Stimulated activated CD4-positive, alpha-beta T cell treated with anti-CD3 and anti-CD28 coated beads, Interleukin-12 subunit alpha, Interleukin-12 subunit beta, amount 100 ng/mL, for 48 hours (primary cell): ENCODE results near the gene PTPRU.
"Not testable (repeated sequence)": the region's sequence is repeated elsewhere in the genome, so short reads cannot be mapped to it uniquely, and the experiment has no call there.

Experiments
- DNase-seq, 3 donors: peaks; one replicate each; pipeline ENCODE4 v3.0.0-alpha.2; 2020; ENCODE audit warnings: low read depth in 2 of 3, low spot score in 1 of 3

The PTPRU gene

GRCh38 chr1:29285771-29286170 is 49.4 kb downstream of the PTPRU start:
- no peak for DNase-seq

GRCh38 chr1:29286194-29286767 is 50.0 kb downstream of the PTPRU start:
- no peak for DNase-seq

GRCh38 chr1:29289493-29289892 is 53.2 kb downstream of the PTPRU start:
- no peak for DNase-seq

DNA sequence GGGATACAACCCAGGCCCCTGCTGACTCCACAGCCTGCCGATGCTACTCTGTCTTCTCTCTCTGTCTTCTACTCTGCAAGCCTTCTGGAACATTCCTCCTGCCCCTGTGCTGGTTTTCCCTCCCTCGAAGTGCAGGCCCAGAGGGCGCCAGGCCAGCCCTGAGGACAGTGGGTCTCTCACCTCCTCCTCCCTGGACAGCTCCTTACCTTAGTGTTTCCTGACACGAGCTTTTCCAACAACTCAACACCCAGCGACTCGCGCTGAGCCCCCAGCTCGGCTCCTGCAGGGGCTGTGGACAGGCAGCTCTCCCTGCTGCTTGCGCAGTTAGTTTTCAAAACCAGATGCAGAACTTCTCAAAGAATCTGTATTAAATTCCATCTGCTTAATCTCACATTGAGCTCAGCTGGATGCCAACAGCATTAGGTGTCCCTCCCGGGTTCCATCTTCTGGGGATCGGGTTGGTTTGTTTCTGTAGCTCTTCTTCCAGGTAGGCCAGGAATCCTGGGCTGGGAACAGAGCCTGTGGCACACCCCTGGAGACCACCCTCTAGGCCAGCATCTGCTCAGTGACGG is 54.2 kb downstream of the PTPRU start:
- DNase-seq, result no peak

GRCh38 chr1:29291756-29292155 is 55.4 kb downstream of the PTPRU start:
- no peak for DNase-seq

DNA sequence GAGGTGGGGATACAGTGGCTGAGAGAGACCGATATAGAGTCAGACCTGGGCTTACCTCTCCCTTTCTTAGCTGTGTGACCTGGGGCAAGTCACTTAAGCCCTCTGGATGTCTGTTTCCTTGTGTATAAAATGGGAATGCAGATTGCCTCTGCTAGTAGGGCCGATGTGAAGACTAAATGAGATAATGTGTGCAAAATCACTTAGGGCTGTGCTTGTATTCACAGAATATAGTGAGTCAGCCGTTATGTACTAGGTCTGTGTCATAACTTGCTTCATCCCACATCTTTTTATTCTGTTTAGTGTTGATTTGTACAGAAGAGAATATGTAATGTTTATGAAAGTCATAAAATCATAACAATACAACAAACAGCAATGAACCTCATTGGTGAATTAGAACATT is 56.0 kb downstream of the PTPRU start:
- no peak for DNase-seq

DNA sequence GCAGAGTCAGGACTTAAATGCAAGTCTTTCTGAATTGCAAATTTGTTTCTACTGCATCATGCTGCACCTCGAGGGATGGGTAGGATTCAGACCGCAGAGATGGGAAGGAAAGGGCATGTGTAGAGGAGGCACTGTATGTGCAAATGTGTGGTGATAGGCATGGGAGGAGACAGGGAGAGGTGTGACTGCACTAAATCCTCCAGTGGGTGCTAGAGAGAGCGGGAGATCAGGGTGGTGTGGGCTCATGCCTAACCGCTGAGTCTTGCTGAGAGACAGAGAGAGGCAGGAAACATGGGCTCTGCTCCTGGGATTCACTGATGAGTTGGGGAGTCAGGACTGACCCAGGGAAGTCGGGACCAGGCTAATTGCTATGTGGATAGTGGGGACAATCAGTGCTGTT is 61.1 kb downstream of the PTPRU start:
- no peak for DNase-seq

DNA sequence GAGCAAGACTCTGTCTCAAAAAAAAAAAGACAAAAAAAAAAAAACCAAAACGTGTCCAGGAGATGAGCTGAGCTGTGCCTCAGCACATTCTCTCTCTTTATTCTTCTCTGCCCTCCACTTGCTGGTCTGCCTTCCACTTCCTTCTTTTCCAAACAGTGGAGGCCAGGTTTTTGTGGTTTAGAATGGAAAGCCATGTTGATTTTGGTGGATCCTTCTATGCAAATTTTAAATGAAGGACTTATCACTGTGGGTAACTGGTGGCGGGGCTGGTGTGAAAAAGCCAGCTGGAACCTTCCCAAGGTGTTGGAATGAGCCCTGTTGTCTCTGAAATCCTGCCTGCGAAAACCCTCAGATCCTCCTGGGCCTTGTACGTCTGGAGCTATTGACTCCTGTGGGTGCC is 61.9 kb downstream of the PTPRU start:
- DNase-seq, result no peak

DNA sequence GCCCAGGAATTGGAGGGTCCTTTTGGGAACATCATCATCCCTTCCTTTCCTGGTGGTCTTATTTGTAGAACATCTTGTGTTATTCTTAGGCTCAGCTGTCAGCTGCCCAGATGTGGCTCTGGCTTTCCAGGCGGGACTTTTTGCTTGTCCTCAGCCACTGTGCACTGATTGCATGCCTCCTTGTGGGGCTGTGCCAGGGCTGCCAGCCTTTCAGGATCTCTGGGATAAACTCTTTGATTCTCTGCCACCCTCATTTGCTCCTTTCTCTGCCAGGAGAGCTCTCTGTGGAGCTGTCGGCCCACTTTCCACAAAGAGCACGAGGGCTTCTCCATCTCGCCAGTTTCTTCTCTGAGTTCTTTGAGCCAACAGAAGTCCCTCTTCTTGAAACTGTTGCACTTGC is 63.1 kb downstream of the PTPRU start:
- DNase-seq, result no peak

GRCh38 chr1:29301732-29302131 is 65.4 kb downstream of the PTPRU start:
- DNase-seq, result not testable (repeated sequence)

GRCh38 chr1:29303201-29304024 is 67.1 kb downstream of the PTPRU start:
- no peak for DNase-seq

DNA sequence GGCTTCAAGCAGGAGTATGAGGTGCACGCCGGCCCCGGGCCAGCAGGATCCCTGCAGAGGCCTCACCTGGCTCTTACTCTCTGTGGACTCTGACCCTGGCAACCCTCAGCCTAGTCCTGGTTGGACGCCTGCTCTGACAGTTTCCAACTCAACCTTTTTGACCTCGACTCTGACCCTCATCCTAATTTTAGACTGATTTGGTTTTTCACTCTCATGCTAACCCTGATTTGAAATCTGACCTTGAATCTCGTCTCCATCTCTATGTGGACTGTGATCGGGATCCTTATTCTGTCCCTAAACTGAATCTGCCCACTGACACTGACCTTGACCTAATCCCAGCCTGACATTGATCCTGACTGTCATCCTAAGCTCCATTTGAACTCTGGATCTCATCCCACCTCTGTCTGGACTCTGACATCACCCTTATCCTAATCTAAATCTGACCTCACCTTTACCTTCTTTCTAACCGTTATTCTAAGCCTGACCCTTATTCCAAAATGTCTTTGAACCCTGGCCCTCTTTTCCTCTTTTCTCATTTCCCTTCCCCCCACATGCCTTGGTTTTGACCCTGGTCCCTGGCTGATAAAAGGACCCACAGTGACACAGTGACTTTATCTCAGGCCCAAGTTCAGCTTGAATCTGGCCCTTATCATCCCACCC is 67.8 kb downstream of the PTPRU start:
- DNase-seq, result no peak

GRCh38 chr1:29305943-29306342 is 69.6 kb downstream of the PTPRU start:
- DNase-seq, result no peak

- no peak for DNase-seq
Observed at GRCh38 chr1:29306471-29307140, 70.3 kb downstream of the PTPRU start.

GRCh38 chr1:29309075-29309474 is 72.8 kb downstream of the PTPRU start:
- no peak for DNase-seq

DNA sequence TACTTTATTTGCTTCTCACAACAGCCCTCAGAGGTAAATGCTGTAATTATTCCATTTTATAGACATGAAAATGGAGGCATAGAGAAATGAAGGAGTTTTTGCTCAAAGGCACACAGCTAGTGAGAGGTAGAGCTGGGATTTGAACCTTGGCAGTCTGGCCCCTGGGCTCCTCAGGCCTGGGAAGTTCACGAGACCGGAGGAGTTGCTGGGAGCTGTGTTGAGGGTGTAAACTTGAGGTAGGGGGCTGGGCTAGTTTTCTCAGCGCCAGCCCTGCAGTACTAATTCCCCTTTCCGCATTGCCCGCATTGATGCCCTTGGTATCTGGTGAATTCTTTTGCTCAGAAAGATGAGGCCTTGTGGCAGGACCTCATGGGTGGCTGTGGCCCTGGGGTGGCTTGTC is 73.3 kb downstream of the PTPRU start:
- no peak for DNase-seq

GRCh38 chr1:29310616-29311180 is 74.4 kb downstream of the PTPRU start:
- DNase-seq, result no peak

DNA sequence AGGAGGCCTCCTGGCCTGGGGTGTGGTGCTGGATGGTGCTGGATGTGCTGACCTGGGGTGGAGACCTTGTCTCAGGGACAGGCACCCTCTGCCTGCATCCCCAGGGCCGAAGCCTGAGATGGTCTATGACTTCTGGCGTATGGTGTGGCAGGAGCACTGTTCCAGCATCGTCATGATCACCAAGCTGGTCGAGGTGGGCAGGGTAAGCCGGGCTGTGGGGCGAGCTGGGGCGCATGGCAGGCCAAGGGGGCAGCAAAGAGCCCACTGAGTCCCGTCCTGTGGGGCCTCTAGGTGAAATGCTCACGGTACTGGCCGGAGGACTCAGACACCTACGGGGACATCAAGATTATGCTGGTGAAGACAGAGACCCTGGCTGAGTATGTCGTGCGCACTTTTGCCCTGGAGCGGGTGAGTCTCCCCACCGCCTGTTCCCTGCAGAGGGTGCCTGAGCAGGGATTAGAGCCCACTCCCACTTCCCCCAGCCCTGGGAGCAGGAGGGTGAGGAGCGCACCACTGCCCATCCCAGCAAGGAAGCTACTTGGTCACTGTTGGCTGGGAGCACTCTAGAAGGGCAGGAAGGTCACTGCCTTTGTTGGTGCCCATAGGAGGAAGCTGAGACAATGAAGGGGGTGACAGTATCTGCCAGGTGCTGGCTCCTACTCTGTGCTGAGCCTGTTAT is 75.2 kb downstream of the PTPRU start:
- DNase-seq, result no peak

DNA sequence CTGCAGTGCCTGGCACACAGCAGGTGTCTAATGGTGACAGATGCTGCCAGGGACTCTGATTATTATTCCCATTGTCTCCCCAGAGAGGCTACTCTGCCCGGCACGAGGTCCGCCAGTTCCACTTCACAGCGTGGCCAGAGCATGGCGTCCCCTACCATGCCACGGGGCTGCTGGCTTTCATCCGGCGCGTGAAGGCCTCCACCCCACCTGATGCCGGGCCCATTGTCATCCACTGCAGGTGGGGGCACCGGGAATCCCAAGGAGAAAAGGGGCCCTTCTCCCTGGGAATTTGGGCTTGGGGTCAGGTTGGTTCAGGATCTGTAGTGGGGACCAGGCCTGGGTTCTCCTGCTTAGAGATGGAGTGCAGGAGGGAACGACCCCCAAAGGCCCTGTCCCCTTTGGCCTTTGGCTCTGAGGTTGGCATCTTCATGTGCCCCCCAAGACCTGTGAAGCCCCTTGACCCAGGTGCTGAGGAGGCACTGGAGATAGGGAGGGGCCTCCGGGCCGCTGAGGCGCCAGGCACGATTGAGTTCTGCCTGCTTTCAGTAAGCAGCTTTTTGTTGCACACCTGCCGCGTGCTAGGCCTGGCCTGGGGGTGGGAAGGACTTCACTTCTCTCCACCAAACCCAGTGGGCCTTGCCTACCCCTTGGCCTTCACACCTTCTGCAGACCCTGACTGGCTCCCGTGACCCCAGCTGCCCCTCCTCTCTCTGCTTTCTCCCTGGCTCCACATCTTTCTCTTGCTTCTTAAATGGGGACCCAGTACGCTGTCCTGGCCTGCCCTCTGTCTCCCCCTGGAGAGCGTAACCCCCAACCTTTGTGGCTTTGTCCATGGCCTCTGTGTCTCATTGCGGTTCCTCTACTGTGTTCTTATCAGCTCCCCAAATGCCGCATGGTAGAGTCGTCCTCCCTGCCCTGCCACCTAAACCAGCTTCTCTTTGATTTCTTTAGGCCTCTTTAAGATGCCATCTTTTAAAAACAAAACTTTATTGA is 76.4 kb downstream of the PTPRU start:
- no peak for DNase-seq
